HEK293 (cell line): ENCODE data around the gene PSMF1.

Source experiments
- CTCF ChIA-PET: fragments of 350-600 bp; formaldehyde crosslinking; extraction: SDS; loops from one replicate; lab custom pipeline; 2021; ENCODE audit warnings: antibody characterized with exemption; lab: Yijun Ruan, JAX
- POLR2A ChIA-PET: fragments of 300-600 bp; formaldehyde crosslinking; extraction: SDS; loops from one replicate; lab custom pipeline; 2020; ENCODE audit warnings: antibody characterized with exemption, inconsistent platforms; lab: Yijun Ruan, JAX
- H3K27ac ChIP-seq: fragments of 200-500 bp; sonication (Bioruptor generic); 2 replicates; pipeline ENCODE4 v1.5.1; 2014; ENCODE audit warnings: low read depth, low read length, control low read depth, inconsistent platforms; ENCODE audit errors: extremely low read depth
- H3K36me3 ChIP-seq, 2 experiments: fragments of 200-500 bp in 1 of 2; sonication (Bioruptor generic) in 1 of 2; 1 replicate in 1 of 2; 2 replicates in 1 of 2; pipeline ENCODE4 v1.5.1; 2014 to 2017; ENCODE audit warnings: inconsistent platforms in 2 of 2, low read length in 2 of 2; ENCODE audit not compliant: control insufficient read depth in 2 of 2, insufficient read depth in 1 of 2
- H3K4me1 ChIP-seq: fragments of 200-500 bp; sonication (Bioruptor generic); 2 replicates; pipeline ENCODE4 v1.5.1; 2014; ENCODE audit warnings: mild to moderate bottlenecking, low read length, inconsistent platforms; ENCODE audit not compliant: control insufficient read depth, insufficient read depth
- H3K4me3 ChIP-seq: 2 replicates; pipeline ENCODE4 v1.5.1; 2011; ENCODE audit warnings: low read depth, mild to moderate bottlenecking, control low read depth, low read length, moderate library complexity
- H3K9me3 ChIP-seq: fragments of 200-500 bp; sonication (Bioruptor generic); 2 replicates; pipeline ENCODE4 v1.5.1; 2014; ENCODE audit warnings: low read depth, low read length, inconsistent platforms; ENCODE audit not compliant: control insufficient read depth, insufficient read depth
- ELK4 ChIP-seq: IDR thresholded peaks from 2 replicates; pipeline ENCODE4 v1.6.1; 2011; ENCODE audit warnings: mild to moderate bottlenecking, low read depth, low read length, borderline replicate concordance
- GFI1B ChIP-seq: fragments of 450-650 bp; formaldehyde crosslinking; IDR thresholded peaks from 2 replicates; pipeline ENCODE4 v1.5.1; 2016; ENCODE audit warnings: missing biosample characterization, missing genetic modification characterization
- HIC1 ChIP-seq: fragments of 450-650 bp; formaldehyde crosslinking; IDR thresholded peaks from 2 replicates; pipeline ENCODE4 v1.5.1; 2016; ENCODE audit warnings: missing biosample characterization, missing genetic modification characterization
- HOXD13 ChIP-seq: sonication (generic); formaldehyde crosslinking; IDR thresholded peaks from 2 replicates; pipeline ENCODE4 v1.8.0; 2022; ENCODE audit warnings: missing genetic modification reagents, borderline replicate concordance
- OVOL3 ChIP-seq: fragments of 450-650 bp; formaldehyde crosslinking; IDR thresholded peaks from 2 replicates; pipeline ENCODE4 v1.5.1; 2016; ENCODE audit warnings: missing biosample characterization, missing genetic modification characterization
- RBAK ChIP-seq: fragments of 450-650 bp; formaldehyde crosslinking; IDR thresholded peaks from 2 replicates; pipeline ENCODE4 v1.5.1; 2016; ENCODE audit warnings: missing biosample characterization, missing genetic modification characterization
- SP7 ChIP-seq: fragments of 450-650 bp; formaldehyde crosslinking; IDR thresholded peaks from 2 replicates; pipeline ENCODE4 v1.5.1; 2016; ENCODE audit warnings: missing biosample characterization, missing genetic modification characterization
- YY2 ChIP-seq: fragments of 450-650 bp; formaldehyde crosslinking; IDR thresholded peaks from 2 replicates; pipeline ENCODE4 v1.5.1; 2016; ENCODE audit warnings: missing biosample characterization, missing genetic modification characterization
- ZNF132 ChIP-seq: fragments of 450-650 bp; formaldehyde crosslinking; IDR thresholded peaks from 2 replicates; pipeline ENCODE4 v1.5.1; 2017; ENCODE audit warnings: missing biosample characterization, missing genetic modification characterization, borderline replicate concordance
- ZNF133 ChIP-seq: fragments of 450-650 bp; formaldehyde crosslinking; IDR thresholded peaks from 2 replicates; pipeline ENCODE4 v1.5.1; 2016; ENCODE audit warnings: missing biosample characterization, missing genetic modification characterization
- ZNF138 ChIP-seq: fragments of 450-650 bp; formaldehyde crosslinking; IDR thresholded peaks from 2 replicates; pipeline ENCODE4 v1.5.1; 2016; ENCODE audit warnings: missing biosample characterization, missing genetic modification characterization, borderline replicate concordance
- ZNF302 ChIP-seq: fragments of 450-650 bp; formaldehyde crosslinking; IDR thresholded peaks from 2 replicates; pipeline ENCODE4 v1.5.1; 2016; ENCODE audit warnings: missing biosample characterization, missing genetic modification characterization, low read depth
- ZNF423 ChIP-seq: fragments of 450-650 bp; formaldehyde crosslinking; IDR thresholded peaks from 2 replicates; pipeline ENCODE4 v1.5.1; 2016; ENCODE audit warnings: missing biosample characterization, missing genetic modification characterization
- ZNF548 ChIP-seq: fragments of 450-650 bp; formaldehyde crosslinking; IDR thresholded peaks from 2 replicates; pipeline ENCODE4 v1.5.1; 2016; ENCODE audit warnings: missing biosample characterization, missing genetic modification characterization
- ZNF558 ChIP-seq: fragments of 450-650 bp; formaldehyde crosslinking; IDR thresholded peaks from 2 replicates; pipeline ENCODE4 v1.5.1; 2016; ENCODE audit warnings: missing biosample characterization, missing genetic modification characterization
- ZNF585B ChIP-seq: fragments of 450-650 bp; formaldehyde crosslinking; IDR thresholded peaks from 2 replicates; pipeline ENCODE4 v1.5.1; 2016; ENCODE audit warnings: missing biosample characterization, missing genetic modification characterization
- ZNF623 ChIP-seq: fragments of 450-650 bp; formaldehyde crosslinking; IDR thresholded peaks from 2 replicates; pipeline ENCODE4 v1.5.1; 2016; ENCODE audit warnings: missing biosample characterization, missing genetic modification characterization
- ZNF776 ChIP-seq: fragments of 450-650 bp; formaldehyde crosslinking; IDR thresholded peaks from 2 replicates; pipeline ENCODE4 v1.5.0; 2017; ENCODE audit warnings: missing biosample characterization, missing genetic modification characterization, borderline replicate concordance
- TF ChIP-seq, protein P1 (sequence below): fragments of 450-650 bp; formaldehyde crosslinking; IDR thresholded peaks from 2 replicates; pipeline ENCODE4 v1.5.1; 2016; ENCODE audit warnings: missing biosample characterization, missing genetic modification characterization
- TF ChIP-seq, protein P2 (sequence below): fragments of 450-650 bp; formaldehyde crosslinking; IDR thresholded peaks from 2 replicates; pipeline ENCODE4 v1.5.1; 2017; ENCODE audit warnings: missing biosample characterization, missing genetic modification characterization
- TF ChIP-seq, protein P3 (sequence below): fragments of 450-650 bp; formaldehyde crosslinking; IDR thresholded peaks from 2 replicates; pipeline ENCODE4 v1.5.1; 2016; ENCODE audit warnings: missing biosample characterization, missing genetic modification characterization, low read depth

PSMF1 gene

GRCh38 chr20:1178623-1179022, 60.2 kb downstream of the PSMF1 start:
- peaks cover 0 to 20% of the 10 kb centered on the region in 2 experiments; a peak in 1 of 3 replicates for H3K36me3 ChIP-seq
- no peaks in the 10 kb centered on the region for H3K4me1 ChIP-seq
- POLR2A ChIA-PET, result no interaction called here
- H3K9me3 ChIP-seq, result no peaks in the 10 kb centered on the region
- CTCF ChIA-PET, result no interaction called here
- no peak overlapping the region for H3K27ac ChIP-seq
- H3K4me3 ChIP-seq, result no peak overlapping the region
- TF ChIP-seq, protein P1, sequence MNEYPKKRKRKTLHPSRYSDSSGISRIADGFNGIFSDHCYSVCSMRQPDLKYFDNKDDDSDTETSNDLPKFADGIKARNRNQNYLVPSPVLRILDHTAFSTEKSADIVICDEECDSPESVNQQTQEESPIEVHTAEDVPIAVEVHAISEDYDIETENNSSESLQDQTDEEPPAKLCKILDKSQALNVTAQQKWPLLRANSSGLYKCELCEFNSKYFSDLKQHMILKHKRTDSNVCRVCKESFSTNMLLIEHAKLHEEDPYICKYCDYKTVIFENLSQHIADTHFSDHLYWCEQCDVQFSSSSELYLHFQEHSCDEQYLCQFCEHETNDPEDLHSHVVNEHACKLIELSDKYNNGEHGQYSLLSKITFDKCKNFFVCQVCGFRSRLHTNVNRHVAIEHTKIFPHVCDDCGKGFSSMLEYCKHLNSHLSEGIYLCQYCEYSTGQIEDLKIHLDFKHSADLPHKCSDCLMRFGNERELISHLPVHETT (tag by site-specific recombination), result no peak
- TF ChIP-seq ZNF558 (tag by site-specific recombination), result no peak
- TF ChIP-seq, protein P2, sequence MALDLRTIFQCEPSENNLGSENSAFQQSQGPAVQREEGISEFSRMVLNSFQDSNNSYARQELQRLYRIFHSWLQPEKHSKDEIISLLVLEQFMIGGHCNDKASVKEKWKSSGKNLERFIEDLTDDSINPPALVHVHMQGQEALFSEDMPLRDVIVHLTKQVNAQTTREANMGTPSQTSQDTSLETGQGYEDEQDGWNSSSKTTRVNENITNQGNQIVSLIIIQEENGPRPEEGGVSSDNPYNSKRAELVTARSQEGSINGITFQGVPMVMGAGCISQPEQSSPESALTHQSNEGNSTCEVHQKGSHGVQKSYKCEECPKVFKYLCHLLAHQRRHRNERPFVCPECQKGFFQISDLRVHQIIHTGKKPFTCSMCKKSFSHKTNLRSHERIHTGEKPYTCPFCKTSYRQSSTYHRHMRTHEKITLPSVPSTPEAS (tag by site-specific recombination), result no peak
- no peak for TF ChIP-seq OVOL3 (tag by site-specific recombination)
- TF ChIP-seq HOXD13 (CRISPR knock-in tag), result no peak
- no peak for TF ChIP-seq ZNF548 (tag by site-specific recombination)
- TF ChIP-seq, all 188 proteins: peak for 0

DNA sequence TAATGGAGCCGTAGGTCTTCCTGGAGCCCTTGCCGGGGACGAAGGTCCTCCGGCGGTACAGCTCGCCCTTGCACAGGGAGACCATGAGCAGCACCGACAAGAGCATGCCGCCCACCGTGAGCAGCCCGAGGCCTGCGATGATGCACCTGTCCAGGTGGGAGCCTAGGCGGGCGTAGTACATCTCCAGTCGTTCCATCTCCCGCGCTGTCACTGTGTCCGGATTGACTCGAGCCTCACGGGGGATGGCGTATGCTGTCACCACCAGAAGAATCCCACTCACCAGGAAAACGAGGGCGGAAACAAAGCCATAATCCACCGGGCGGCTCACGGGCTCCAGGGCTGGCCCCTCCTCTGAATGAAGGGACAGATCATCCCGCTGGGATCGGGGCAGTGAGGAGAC, 62.5 kb downstream of the PSMF1 start:
- Histone ChIP-seq H3K36me3 (peaks cover 0 to 17% of the 10 kb centered on the region in 2 experiments; a peak in 1 of 3 replicates), H3K4me1 (no peaks in the 10 kb centered on the region), H3K27ac (no peak overlapping the region), H3K4me3 (no peak overlapping the region), H3K9me3 (no peaks in the 10 kb centered on the region)
- POLR2A ChIA-PET, result no interaction called here
- CTCF ChIA-PET, result interaction anchor here (0.5 to 1.3 kb wide), 4 partner anchors 28 to 411 kb away, joined by 3 to 5 read pairs (median 4); no protein-coding TSS in a partner anchor
- TF ChIP-seq, protein P3, sequence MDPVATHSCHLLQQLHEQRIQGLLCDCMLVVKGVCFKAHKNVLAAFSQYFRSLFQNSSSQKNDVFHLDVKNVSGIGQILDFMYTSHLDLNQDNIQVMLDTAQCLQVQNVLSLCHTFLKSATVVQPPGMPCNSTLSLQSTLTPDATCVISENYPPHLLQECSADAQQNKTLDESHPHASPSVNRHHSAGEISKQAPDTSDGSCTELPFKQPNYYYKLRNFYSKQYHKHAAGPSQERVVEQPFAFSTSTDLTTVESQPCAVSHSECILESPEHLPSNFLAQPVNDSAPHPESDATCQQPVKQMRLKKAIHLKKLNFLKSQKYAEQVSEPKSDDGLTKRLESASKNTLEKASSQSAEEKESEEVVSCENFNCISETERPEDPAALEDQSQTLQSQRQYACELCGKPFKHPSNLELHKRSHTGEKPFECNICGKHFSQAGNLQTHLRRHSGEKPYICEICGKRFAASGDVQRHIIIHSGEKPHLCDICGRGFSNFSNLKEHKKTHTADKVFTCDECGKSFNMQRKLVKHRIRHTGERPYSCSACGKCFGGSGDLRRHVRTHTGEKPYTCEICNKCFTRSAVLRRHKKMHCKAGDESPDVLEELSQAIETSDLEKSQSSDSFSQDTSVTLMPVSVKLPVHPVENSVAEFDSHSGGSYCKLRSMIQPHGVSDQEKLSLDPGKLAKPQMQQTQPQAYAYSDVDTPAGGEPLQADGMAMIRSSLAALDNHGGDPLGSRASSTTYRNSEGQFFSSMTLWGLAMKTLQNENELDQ, result no peak
- TF ChIP-seq YY2 (tag by site-specific recombination), result no peak

GRCh38 chr20:1182106-1182505, 63.7 kb downstream of the PSMF1 start:
- H3K4me1 ChIP-seq, result no peaks in the 10 kb centered on the region
- ChIA-PET CTCF (interaction anchor here (1.3 to 1.4 kb wide), 2 partner anchors 29 to 368 kb away, joined by 3 to 5 read pairs; no protein-coding TSS in a partner anchor), POLR2A (no interaction called here)
- peaks cover 0 to 17% of the 10 kb centered on the region in 2 experiments; a peak in 1 of 3 replicates for H3K36me3 ChIP-seq
- H3K27ac ChIP-seq, result no peak overlapping the region
- H3K9me3 ChIP-seq, result no peaks in the 10 kb centered on the region
- no peak overlapping the region for H3K4me3 ChIP-seq
- TF ChIP-seq ZNF302 (tag by site-specific recombination) (no peak), ZNF776 (tag by site-specific recombination) (no peak), HIC1 (tag by site-specific recombination) (no peak), YY2 (tag by site-specific recombination) (no peak), ZNF138 (tag by site-specific recombination) (no peak), ZNF132 (tag by site-specific recombination) (no peak), HOXD13 (CRISPR knock-in tag) (no peak), ZNF623 (tag by site-specific recombination) (no peak), ELK4 (no peak), ZNF133 (tag by site-specific recombination) (no peak), SP7 (no peak), GFI1B (no peak), ZNF585B (tag by site-specific recombination) (no peak), ZNF423 (tag by site-specific recombination) (no peak), RBAK (tag by site-specific recombination) (no peak)
